Measurements from ENCODE around the gene LINGO3.

The LINGO3 gene

DNA sequence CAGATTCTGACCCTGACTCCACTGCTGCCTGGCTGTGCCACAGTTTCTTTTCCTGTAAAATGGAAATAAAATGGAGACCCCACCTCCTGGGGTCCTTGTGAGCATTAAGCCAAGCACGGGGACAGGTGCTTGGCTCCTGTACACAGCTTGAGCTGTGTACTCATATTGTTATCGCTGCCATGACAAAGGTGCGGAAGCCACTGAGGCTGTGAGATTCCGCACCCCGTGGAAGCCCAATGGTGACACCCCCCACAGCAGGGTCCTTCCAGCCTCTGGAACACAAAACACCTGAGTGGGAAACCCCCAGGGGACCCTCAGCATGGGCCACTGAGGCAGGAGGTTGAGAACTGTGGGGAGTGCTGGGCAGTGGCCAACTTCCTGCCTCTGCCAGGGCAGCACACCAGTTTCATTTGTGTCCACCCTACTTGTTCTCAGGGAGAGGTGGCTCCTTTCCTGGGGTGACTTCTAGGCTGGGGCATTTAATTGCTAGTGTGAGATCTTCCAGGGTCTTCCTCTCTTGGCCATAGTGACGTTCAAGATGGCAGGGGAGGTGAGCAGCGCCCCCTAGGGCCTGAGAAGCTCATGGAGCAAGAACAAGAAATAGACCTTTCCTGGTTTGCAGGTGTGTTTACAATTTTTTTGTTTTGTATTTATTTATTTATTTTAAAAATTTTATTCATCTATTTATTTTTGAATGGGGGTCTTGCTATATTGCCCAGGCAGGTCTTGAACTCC lies 46.3 kb downstream of the LINGO3 start:
- DNase-seq (ENCODE audit: low spot score): no peak

DNA sequence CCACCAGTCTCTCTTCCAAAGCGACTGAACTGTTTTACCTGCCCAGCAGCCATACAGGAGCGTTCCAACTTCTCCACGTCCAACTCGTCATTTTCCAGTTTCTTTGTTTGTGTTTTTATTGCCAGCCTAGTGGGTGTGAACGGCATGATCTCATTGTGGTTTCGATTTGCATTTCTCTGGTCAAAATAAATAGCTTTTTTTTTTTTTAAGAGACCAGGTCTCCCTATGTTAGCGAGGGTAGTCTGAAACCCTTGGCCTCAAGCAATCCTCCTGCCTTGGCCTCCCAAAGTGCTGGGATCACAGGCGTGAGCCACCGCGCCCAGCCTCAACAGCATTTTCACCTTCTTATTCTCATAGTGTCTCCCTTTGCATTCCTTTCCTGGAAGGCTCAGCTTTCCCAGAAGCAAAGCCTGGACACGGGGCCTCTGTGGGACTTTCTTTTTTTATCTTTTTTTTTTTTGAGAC lies 47.6 kb downstream of the LINGO3 start:
- no peak for DNase-seq (ENCODE audit: low spot score)

DNA sequence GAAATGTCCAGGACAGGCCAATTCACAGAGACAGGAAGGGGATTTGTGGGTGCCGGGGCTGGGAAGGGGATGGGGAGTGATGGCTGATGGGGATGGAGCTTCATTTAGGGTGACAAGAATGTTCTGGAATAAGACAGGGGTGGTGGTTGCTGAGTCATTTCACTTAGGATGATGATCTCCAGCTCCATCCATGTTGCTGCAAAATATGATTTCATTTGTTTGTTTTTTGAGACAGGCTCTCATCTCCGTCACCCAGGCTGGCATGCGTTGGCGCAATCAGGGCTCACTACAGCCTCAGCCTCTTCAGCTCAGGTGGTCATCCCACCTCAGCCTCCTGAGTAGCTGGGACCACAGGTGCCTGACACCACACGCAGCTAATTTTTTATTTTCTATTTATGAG lies 48.6 kb downstream of the LINGO3 start:
- DNase-seq (ENCODE audit: low spot score): no peak
